ENCODE measurements around the gene NCK1. TPM values are rescaled to one million over a fixed set of nuclear protein-coding genes. Genes with fewer than 3 reads are reported as not detected.
A peak's percentile ranks its signal among the peaks of the same experiment; 100 is the strongest.
"Not testable (repeated sequence)": the region's sequence is repeated elsewhere in the genome, so short reads cannot be mapped to it uniquely, and the experiment has no call there.

The NCK1 gene
- total RNA-seq, 1 donor from 2014 or later, result 38.1 TPM

DNA sequence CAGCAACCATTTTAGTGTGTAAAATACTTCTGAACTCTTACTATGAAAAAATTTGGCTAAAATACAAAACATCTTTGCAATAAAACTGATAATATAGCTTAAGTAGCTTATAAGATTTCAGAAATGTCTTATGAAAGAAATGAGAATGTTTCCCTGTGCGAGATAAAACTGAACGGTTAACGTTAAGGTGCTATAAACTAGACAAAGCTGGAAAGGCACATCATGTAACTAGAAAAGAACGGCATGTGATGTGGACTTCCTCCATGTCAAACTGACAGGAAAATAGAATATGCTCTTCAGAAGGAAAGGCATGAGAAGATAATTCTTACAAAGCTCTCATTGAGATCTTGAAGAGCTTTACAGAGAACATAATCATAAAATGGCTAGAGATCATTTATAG is 36.5 kb downstream of the NCK1 start:
- no peak overlapping the region for H3K4me3 Mint-ChIP-seq (ENCODE audit: unreplicated experiment)

DNA sequence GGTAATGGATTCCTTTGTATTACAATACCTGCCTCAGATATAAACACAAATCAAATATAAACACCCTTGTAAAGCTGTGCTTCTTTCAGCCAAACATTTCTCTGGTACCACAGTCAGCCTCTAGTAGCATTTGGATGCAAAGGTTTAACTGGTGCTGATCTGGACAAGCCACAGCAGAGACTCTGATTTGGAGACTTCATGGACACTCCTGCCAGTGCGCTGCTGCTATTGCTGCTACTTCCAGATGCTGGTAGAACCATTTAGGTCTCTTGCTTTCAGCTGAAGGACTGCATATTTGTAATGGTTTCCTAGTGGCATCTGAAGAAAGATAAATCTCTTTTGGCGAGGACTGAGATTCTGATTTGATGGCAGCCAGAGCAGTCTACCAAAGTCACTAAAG is 36.9 kb downstream of the NCK1 start:
- DNase-seq (ENCODE audit: low spot score), result no peak
- peaks cover 12% of the 10 kb centered on the region for H3K36me3 Mint-ChIP-seq (ENCODE audit: low read depth)
- peaks cover 33% of the 10 kb centered on the region for H3K4me1 Mint-ChIP-seq (ENCODE audit: low read depth)
- H3K27ac Mint-ChIP-seq (ENCODE audit: unreplicated experiment), result no peak overlapping the region
- TF ChIP-seq, protein P1, sequence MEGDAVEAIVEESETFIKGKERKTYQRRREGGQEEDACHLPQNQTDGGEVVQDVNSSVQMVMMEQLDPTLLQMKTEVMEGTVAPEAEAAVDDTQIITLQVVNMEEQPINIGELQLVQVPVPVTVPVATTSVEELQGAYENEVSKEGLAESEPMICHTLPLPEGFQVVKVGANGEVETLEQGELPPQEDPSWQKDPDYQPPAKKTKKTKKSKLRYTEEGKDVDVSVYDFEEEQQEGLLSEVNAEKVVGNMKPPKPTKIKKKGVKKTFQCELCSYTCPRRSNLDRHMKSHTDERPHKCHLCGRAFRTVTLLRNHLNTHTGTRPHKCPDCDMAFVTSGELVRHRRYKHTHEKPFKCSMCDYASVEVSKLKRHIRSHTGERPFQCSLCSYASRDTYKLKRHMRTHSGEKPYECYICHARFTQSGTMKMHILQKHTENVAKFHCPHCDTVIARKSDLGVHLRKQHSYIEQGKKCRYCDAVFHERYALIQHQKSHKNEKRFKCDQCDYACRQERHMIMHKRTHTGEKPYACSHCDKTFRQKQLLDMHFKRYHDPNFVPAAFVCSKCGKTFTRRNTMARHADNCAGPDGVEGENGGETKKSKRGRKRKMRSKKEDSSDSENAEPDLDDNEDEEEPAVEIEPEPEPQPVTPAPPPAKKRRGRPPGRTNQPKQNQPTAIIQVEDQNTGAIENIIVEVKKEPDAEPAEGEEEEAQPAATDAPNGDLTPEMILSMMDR (IDR thresholded peaks at IDR 0.05), result no peak
- no peaks in the 10 kb centered on the region for H3K27me3 Mint-ChIP-seq (ENCODE audit: low read depth)
- no peak overlapping the region for H3K4me3 Mint-ChIP-seq (ENCODE audit: unreplicated experiment)
- peaks cover 19% of the 10 kb centered on the region for H3K9me3 Mint-ChIP-seq (ENCODE audit: low read depth)

More for the DNA sequence above, 36.5 kb downstream of the NCK1 start:
- TF ChIP-seq, protein P1 (IDR thresholded peaks at IDR 0.05), result no peak
- no peak for DNase-seq (ENCODE audit: low spot score)
- Mint-ChIP-seq H3K27ac (ENCODE audit: unreplicated experiment) (no peak overlapping the region), H3K27me3 (ENCODE audit: low read depth) (no peaks in the 10 kb centered on the region), H3K9me3 (ENCODE audit: low read depth) (peaks cover 16% of the 10 kb centered on the region), H3K36me3 (ENCODE audit: low read depth) (peaks cover 9% of the 10 kb centered on the region), H3K4me1 (ENCODE audit: low read depth) (peaks cover 33% of the 10 kb centered on the region)

DNA sequence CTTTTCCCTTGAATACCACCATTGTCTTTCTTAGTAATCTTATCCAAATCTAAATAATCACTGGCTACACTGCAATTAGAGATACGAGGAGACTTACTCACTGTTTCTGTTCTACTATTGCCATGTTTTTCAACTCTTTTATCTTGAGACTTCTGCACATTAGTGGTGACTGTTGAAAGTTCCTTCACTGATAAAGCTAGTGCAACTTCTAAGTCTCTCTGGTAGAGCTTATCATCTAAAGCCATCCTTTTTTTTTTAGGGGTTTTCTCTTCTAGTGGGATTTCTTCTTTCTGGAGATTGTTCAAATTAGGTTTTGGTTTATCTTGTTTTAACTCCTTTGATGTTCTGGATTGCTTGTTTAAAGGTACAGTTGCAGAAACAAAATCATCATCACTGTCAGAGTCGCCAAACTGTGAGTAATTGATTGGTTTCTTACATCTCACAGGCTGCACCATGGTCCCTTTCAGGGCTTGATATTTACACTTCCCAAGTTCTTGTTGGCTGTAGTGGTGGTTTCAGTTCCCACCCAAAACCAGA is 37.7 kb downstream of the NCK1 start:
- Mint-ChIP-seq H3K27ac (ENCODE audit: unreplicated experiment) (no peak overlapping the region), H3K36me3 (ENCODE audit: low read depth) (peaks cover 14% of the 10 kb centered on the region), H3K27me3 (ENCODE audit: low read depth) (no peaks in the 10 kb centered on the region), H3K4me1 (ENCODE audit: low read depth) (peaks cover 31% of the 10 kb centered on the region), H3K9me3 (ENCODE audit: low read depth) (peaks cover 24% of the 10 kb centered on the region), H3K4me3 (ENCODE audit: unreplicated experiment) (no peak overlapping the region)
- TF ChIP-seq, protein P1 (IDR thresholded peaks at IDR 0.05), result no peak
- DNase-seq (ENCODE audit: low spot score), result no peak

DNA sequence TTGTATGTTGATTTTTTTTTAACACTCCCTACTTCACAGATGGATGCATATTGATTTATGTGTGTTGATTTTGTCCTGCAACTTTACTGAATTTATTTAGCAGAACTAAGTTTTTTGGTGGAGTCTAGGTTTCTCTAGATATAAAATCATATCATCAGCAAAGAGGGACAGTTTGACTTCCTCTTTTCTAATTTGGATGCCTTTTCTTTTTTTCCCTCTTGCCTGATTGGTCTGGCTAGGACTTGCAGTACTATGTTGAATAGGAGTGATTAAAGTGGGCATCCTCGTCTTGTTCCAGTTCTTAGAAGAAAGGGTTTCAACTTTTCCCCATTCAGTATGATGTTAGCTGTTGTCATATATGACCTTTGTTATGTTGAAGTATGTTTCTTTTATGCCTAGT is 38.7 kb downstream of the NCK1 start:
- Mint-ChIP-seq H3K36me3 (ENCODE audit: low read depth) (peaks cover 14% of the 10 kb centered on the region), H3K4me1 (ENCODE audit: low read depth) (peaks cover 31% of the 10 kb centered on the region), H3K9me3 (ENCODE audit: low read depth) (peaks cover 24% of the 10 kb centered on the region)
- H3K27me3 Mint-ChIP-seq (ENCODE audit: low read depth); H3K4me3 Mint-ChIP-seq (ENCODE audit: unreplicated experiment); H3K27ac Mint-ChIP-seq (ENCODE audit: unreplicated experiment); DNase-seq (ENCODE audit: low spot score): not testable (repeated sequence)

DNA sequence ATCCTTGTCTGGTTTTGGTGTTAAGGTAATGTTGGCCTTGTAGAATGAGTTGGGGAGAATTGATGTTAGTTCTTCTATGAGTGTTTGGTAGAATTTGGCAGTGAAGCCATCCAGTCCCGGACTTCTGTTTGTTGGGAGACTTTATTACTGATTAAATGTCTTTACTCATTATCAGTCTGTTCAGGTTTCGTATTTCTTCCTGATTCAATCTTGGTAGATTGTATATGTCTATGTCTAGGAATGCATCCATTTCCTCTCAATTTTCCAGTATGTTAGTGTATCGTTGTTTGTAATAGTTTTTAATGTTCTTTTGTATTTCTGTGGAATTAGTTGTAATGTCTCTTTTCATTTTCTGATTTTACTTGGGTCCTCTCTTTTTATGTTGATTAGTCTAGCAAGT is 39.4 kb downstream of the NCK1 start:
- H3K4me1 Mint-ChIP-seq (ENCODE audit: low read depth), result peaks cover 34% of the 10 kb centered on the region
- TF ChIP-seq, protein P1 (IDR thresholded peaks at IDR 0.05), result no peak

DNA sequence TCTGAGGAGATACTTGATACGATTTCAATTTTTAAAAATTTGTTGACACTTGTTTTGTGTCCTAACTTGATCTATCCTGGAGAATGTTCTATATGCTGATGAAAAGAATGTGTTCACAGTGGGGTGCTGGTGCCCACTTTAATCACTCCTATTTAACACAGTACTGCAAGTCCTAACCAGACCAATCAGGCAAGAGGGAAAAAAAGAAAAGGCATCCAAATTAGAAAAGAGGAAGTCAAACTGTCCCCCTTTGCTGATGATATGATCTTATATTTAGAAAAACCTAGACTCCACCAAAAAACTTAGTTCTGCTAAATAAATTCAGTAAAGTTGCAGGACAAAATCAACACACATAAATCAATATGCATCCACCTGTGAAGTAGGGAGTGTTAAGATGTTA is 40.5 kb downstream of the NCK1 start:
- peaks cover 34% of the 10 kb centered on the region for H3K4me1 Mint-ChIP-seq (ENCODE audit: low read depth)
- H3K27me3 Mint-ChIP-seq (ENCODE audit: low read depth); H3K27ac Mint-ChIP-seq (ENCODE audit: unreplicated experiment); H3K4me3 Mint-ChIP-seq (ENCODE audit: unreplicated experiment); DNase-seq (ENCODE audit: low spot score): not testable (repeated sequence)
- H3K36me3 Mint-ChIP-seq (ENCODE audit: low read depth), result peaks cover 17% of the 10 kb centered on the region
- peaks cover 24% of the 10 kb centered on the region for H3K9me3 Mint-ChIP-seq (ENCODE audit: low read depth)

More for the DNA sequence above, 39.4 kb downstream of the NCK1 start:
- DNase-seq (ENCODE audit: low spot score), result no peak
- H3K9me3 Mint-ChIP-seq (ENCODE audit: low read depth), result peaks cover 24% of the 10 kb centered on the region
- peak overlapping the region; percentile 64 for H3K27ac Mint-ChIP-seq (ENCODE audit: unreplicated experiment)
- H3K36me3 Mint-ChIP-seq (ENCODE audit: low read depth), result peaks cover 17% of the 10 kb centered on the region
- H3K4me3 Mint-ChIP-seq (ENCODE audit: unreplicated experiment), result no peak overlapping the region
- H3K27me3 Mint-ChIP-seq (ENCODE audit: low read depth), result no peaks in the 10 kb centered on the region

Measured in chondrocyte (in vitro differentiated cells).